ENCODE results near the gene FGF21.
A peak's percentile ranks its signal among the peaks of the same experiment; 100 is the strongest.

Gene FGF21

DNA sequence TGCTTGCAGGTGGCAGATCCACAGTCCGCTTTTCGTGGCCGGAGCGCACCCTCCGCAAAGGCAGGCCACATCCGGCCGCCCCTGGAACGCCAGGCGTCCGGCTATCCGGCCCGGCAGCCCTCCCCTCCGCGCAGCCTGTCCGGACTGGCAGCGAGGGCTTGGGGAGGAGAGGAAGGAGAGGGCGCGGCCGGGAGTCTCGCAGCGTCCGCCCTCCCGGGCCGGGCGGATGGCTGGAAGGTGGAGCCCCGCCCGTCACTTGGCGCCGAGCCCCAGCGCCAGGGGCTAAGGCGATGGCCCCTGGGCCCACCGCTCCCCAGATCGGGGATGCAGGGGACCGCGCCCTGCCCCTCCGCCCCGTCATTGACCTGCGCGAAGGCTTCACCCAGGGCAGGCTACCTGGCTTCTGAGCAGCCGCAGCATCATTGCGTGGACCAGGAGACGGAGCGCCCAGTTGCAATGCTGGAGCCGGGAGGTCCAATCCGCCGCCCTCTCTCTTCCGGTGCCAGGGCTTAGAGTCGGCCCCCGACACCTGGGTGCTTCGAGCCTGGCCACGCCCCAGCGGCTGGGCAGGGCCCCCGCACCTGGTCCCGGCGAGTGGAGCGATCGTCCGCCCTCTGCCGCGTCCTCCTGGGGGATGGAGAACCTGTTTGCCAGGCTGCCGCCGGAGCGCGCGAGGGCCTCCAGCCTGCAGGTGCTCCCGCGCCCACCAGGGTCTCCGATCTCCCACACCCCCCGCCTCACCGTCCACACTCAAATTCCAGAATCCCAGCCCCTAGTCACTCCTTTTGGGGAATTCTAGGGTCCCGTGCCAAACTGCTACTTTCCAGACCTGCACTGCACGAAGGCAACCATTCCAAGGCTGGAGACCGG is 2.6 kb upstream of the FGF21 start, which contains the start of gene FUT1:
Gene FUT1, minus strand, starts transcription at position 146 of the 870 bp plus-strand sequence. CDS start 1,360 bp downstream, outside the sequence.
- peak; percentile 45 for TF ChIP-seq POLR2A (IDR thresholded peaks at IDR 0.05; ENCODE audit: low read length)
- no peak for TF ChIP-seq GATA1 (IDR thresholded peaks at IDR 0.05; ENCODE audit: low read depth, low read length)
- DNase-seq, result peak; percentile 74 to 81

DNA sequence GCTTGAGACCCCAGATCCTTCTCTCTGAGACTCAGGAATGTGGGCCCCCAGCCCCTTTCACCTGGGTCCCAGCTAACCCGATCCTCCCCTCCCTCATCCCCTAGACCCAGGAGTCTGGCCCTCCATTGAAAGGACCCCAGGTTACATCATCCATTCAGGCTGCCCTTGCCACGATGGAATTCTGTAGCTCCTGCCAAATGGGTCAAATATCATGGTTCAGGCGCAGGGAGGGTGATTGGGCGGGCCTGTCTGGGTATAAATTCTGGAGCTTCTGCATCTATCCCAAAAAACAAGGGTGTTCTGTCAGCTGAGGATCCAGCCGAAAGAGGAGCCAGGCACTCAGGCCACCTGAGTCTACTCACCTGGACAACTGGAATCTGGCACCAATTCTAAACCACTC is 463 bp downstream of the FGF21 start:
- TF ChIP-seq GATA1 (IDR thresholded peaks at IDR 0.05; ENCODE audit: low read depth, low read length) (no peak), POLR2A (IDR thresholded peaks at IDR 0.05; ENCODE audit: low read length) (no peak)
- no peak for DNase-seq

DNA sequence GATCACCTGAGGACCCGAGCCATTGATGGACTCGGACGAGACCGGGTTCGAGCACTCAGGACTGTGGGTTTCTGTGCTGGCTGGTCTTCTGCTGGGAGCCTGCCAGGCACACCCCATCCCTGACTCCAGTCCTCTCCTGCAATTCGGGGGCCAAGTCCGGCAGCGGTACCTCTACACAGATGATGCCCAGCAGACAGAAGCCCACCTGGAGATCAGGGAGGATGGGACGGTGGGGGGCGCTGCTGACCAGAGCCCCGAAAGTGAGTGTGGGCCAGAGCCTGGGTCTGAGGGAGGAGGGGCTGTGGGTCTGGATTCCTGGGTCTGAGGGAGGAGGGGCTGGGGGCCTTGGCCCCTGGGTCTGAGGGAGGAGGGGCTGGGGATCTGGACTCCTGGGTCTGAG is 888 bp downstream of the FGF21 start:
- no peak for DNase-seq
- TF ChIP-seq GATA1 (IDR thresholded peaks at IDR 0.05; ENCODE audit: low read depth, low read length), result no peak
- TF ChIP-seq POLR2A (IDR thresholded peaks at IDR 0.05; ENCODE audit: low read length), result no peak

DNA sequence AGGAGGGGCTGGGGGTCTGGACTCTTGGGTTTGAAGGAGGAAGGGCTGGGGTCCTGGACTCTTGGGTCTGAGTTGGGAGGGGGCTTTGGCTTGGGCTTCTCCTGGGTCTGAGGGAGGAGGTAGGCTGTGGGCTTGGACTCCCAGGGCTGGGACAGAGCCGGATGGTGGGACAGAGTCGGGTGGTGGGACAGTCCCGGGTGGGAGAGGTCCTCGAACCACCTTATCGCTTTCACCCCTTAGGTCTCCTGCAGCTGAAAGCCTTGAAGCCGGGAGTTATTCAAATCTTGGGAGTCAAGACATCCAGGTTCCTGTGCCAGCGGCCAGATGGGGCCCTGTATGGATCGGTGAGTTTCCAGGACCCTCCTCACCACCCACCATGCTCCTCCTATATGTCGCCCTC is 1.4 kb downstream of the FGF21 start:
- no peak for TF ChIP-seq GATA1 (IDR thresholded peaks at IDR 0.05; ENCODE audit: low read depth, low read length)
- TF ChIP-seq POLR2A (IDR thresholded peaks at IDR 0.05; ENCODE audit: low read length), result no peak
- no peak for DNase-seq

DNA sequence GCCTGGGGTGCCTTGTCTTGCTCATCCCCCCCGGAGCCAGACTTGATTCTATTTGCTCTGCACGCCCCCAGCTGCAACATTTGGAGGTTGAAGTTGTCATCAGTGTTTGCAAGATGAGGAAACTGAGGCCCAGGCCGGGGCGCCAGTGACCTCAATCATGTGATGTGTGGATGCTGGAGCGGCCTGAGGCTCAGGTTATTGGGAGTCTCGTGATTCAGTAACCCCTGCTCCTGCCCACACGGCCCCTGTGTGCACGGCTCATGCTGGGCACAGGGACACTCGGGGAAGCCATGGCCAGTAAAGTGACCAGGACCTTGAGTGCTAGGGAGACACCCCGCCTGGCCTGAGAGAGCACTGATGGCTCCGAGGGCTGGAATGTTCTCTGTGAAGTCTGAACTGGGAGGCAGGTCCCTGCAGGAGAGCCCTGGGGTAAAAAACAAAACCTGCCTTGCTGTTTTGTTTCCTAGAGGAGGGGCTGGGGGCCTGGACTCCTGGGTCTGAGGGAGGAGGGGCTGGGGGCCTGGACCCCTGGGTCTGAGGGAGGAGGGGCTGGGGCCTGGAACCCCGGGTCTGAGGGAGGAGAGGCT is 1.9 kb downstream of the FGF21 start:
- no peak for TF ChIP-seq POLR2A (IDR thresholded peaks at IDR 0.05; ENCODE audit: low read length)
- no peak for TF ChIP-seq GATA1 (IDR thresholded peaks at IDR 0.05; ENCODE audit: low read depth, low read length)
- no peak for DNase-seq

- no peak for DNase-seq
- TF ChIP-seq POLR2A (IDR thresholded peaks at IDR 0.05; ENCODE audit: low read length), result no peak
- TF ChIP-seq GATA1 (IDR thresholded peaks at IDR 0.05; ENCODE audit: low read depth, low read length), result no peak
These were observed 2.4 kb downstream of the FGF21 start for GRCh38 chr19:48757741-48758144.

DNA sequence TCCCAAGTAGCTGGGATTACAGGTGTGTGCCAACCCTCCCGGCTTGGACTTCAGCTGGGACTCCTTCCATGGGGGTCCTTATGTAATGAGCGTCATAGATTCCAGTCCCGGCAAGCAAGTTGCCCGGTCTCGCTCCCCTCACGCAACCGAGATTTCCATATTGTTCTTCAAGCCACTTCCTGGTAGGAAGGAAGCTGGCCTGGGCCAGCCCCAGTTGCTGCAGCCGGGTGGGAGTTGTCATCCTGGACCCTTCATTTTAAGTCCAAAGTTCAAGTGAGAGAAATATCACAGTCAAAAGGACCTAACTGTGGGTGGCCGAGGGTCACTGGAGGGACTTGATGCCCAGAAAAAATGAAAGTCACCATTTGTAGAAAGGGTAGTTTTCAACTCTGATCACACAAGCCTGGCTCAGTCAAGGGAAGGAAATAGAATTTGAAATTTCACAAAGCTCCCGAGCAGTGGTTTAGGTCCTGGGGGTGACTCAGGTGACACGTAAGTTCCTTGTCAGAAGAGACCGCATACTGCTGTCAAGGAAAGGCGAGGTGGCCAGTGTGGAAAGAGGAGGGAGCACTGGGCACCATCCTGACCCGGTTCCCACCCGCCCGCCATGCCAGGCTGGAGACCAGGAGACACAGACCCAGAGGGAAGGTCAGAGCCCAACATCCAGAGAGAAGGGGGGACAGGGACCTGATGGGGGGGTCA is 5.3 kb downstream of the FGF21 start:
- DNase-seq, result no peak
- TF ChIP-seq GATA1 (IDR thresholded peaks at IDR 0.05; ENCODE audit: low read depth, low read length) (no peak), POLR2A (IDR thresholded peaks at IDR 0.05; ENCODE audit: low read length) (no peak)

- DNase-seq, result peak; percentile 80 to 90
These were observed 10.5 kb downstream of the FGF21 start for GRCh38 chr19:48765816-48766215.

- peak; percentile 69 to 76 for DNase-seq
These were observed 12.9 kb downstream of the FGF21 start for GRCh38 chr19:48768171-48768753.

DNA sequence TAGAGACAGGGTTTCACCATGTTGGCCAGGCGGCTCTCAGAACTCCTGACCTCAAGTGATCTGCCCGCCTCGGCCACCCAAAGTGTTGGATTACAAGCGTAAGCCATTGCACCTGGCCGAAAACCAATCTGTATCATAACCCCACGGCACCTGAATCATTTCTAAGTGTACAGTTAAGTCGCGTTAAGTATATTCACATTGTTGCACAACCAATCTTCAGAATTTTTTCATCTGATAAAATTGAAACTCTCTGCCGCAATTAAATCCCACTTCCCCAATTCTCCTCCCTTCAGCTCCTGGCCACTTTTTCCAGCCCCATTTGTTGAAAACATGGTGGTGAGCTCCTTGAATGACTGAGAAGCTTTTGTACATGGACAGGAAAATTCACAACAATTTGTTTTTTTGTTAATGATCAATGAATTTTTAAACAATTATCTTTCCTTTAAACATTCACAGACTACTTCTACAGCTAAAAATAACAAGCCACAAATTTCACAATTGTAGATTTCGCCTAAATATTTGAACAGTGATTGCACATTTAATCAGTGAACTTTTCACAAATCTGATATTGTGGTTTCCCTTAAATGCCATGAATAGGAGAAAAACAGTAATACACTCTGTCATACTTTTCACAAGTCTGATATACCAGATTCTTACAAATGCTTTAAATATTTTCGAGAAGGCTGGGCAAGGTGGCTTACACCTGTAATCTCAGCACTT is 13.8 kb downstream of the FGF21 start:
- no peak for TF ChIP-seq POLR2A (IDR thresholded peaks at IDR 0.05; ENCODE audit: low read length)
- no peak for TF ChIP-seq GATA1 (IDR thresholded peaks at IDR 0.05; ENCODE audit: low read depth, low read length)
- DNase-seq, result no peak

- no peak for TF ChIP-seq GATA1 (IDR thresholded peaks at IDR 0.05; ENCODE audit: low read depth, low read length)
- TF ChIP-seq POLR2A (IDR thresholded peaks at IDR 0.05; ENCODE audit: low read length), result no peak
These were observed 14.9 kb downstream of the FGF21 start for GRCh38 chr19:48770266-48770665.

DNA sequence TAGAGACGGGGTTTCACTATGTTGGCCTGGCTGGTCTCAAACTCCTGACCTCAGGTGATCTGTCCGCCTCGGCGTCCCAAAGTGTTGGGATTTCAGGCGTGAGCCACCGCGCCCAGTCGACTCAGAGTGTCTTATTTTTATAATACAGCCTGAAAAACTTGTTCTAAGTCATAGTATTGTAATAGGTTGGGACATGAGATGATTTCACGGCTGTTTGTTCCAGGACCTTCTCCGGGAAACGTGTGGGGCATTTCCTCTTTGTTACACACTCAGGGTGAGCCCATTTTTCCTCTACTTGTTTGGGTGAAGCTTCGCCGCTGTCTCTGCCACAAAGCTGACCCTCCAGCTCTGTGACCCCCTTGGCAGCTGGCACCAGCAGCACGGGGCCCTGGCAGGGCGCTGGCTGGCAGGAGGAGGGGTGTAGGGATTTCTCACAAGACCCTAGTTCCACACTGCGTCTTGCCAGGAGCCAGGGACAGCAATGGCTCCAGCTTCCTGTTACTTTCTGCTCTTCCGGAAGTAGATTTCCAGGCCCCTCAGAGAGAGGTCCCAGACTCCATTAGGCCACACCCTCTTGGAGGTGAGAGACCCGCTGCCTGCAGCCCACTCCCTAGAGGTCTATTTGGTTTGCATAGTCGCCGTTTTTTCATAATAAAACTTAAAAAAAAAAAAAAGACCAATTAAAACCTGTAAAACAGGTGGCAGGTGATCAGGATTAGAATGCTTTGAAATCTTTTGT is 15.6 kb downstream of the FGF21 start:
- DNase-seq, result no peak
- no peak for TF ChIP-seq POLR2A (IDR thresholded peaks at IDR 0.05; ENCODE audit: low read length)
- TF ChIP-seq GATA1 (IDR thresholded peaks at IDR 0.05; ENCODE audit: low read depth, low read length), result no peak

More at GRCh38 chr19:48770266-48770665, 14.9 kb downstream of the FGF21 start:
- DNase-seq, result no peak

DNA sequence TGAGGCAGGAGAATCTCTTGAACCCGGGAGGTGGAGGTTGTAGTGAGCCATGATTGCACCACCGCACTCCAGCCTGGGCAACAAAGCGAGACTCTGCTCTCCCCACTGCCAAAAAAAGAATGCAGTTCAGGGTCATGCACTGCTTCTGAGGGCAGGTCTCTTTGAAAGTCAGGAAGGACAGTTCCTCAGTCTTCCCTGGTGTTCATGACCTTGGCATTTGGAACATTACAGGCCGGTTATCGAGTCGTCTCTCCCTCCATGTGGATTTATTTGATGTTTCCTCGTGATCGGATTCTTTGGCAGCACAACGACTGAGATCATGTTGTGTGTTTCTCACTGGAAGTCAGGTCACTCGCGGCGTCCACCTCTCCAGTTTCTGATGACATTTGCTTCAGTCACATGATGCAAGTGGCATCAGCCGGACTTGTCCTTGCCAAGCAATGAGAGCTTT is 17.2 kb downstream of the FGF21 start:
- TF ChIP-seq GATA1 (IDR thresholded peaks at IDR 0.05; ENCODE audit: low read depth, low read length) (no peak), POLR2A (IDR thresholded peaks at IDR 0.05; ENCODE audit: low read length) (no peak)
- no peak for DNase-seq

Measured in erythroblast (primary cell).